NCI-H1105 treated with DMSO at 0.1 percent for 48 hours (cell line): ENCODE results near the gene KCND3.
A peak's percentile ranks its signal among the peaks of the same experiment; 100 is the strongest.

Source experiments
- DNase-seq: peaks from one replicate; lab custom pipeline; 2025; lab: John Stamatoyannopoulos, UW

KCND3 gene

DNA sequence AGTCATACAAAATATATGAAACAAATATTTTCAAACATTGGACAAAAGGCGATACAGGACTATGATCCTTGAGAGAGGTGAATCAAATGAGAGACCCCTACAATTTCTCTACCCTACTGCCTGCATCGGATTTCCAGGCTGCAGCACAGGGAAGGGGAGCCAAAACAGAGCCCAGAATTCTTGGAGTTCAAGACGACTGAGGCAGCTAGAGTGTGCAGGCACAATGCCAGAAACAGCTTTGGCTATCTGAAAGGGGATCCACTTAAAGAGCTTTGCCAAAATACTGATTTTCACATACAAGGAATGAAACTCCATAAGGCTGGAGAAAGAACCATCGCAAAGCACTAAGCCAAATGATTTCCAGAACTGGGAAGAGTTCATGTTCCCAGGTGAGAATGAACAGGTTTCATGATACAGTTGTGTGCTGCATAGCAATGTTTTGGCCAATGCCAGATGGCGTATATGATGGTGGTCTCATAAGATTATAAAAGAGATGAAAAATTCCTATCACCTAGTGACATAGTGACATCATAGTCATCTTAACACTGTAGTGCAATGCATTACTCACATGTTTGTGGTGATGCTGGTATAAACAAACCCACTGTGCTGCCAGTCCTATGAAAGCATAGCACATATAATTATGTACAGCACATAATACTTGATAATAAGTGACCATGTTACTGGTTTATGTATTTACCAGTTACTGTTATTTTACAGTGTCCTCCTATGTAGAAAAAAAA is 77.5 kb downstream of the KCND3 start:
- no peak for DNase-seq

DNA sequence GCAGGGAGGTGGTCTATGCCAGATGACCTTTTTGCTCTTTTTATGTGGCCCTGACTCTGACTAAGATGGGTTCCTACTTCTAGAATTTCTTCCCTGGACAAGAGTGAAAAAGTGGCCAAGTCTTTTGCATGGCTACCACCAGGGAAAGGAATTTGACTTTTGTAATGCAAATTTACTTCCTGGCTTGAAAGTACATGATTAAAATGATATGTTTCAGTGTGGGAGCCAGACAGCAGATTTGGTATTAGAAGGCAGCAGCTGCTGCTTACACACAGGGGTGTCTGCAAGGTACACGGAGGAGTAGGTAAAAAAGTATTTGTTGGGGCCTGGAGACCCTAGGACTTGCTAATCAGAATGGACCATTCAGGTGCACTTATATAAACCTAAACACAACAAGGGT is 78.4 kb downstream of the KCND3 start:
- no peak for DNase-seq

DNA sequence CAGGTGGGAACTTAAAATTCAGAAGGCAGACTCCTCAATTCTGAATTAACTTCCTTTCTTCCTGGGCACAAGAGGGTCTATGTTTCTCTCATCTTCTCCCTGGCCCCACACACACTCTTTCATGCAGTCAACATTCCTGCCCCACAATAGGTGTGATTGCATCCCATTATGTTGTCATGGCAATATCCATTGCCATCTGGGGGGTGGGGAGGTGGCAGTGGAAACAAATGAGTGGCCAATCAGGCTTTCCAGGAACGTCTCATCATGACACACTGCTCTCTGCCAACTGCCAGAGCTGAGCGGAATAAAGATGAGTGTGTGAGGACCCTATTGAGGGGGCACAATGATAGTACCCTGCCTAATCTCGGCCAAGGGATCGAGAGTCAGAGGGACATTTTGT is 80.4 kb downstream of the KCND3 start:
- DNase-seq = peak; percentile 65

DNA sequence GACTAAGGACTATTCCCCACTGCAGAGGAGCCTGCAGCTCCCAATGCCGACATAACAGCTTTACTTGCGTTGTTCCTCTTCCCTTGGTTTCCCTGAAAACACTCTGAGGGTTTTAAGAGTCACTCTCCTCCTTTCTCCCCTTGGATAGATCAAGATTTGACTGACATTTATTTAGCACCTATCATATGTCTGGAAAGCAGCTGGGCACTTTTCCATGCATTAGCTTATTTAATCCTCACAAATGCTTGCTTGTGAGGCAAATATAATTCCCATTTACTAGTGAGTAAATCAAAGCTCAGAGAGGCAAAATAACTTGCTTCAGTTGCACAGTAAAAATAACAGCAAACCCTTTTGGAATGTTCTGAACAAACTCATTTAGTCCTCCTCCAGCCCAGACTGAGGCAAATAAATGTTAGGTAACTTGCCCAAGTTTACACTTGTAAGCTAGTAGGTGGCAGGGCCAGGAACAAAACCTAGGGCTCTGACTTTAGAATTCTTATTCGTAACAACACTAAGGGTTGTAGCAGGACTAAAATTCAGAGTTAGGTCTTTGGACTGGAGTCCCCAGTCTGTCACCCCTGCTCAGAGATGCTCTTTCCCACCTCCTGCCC is 81.4 kb downstream of the KCND3 start:
- DNase-seq = no peak

DNA sequence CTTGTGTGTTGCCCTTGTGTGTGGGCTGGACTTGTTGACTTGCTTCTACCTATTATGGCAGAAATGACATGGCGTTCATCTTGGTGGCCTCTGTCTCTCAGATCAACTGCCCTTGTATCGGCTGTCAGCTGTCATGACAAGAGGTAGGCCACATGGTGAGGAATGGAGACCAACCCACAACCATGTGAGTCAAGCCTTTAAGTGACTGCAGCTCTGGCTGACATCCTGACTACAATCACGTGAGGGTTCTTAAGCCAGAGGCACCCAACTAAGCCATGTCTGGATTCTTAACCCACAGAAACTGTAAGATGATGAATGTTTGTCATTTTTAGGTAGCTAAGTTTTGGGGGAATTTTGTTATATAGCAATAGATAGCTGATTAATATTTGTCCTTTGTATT is 82.1 kb downstream of the KCND3 start:
- DNase-seq = no peak

DNA sequence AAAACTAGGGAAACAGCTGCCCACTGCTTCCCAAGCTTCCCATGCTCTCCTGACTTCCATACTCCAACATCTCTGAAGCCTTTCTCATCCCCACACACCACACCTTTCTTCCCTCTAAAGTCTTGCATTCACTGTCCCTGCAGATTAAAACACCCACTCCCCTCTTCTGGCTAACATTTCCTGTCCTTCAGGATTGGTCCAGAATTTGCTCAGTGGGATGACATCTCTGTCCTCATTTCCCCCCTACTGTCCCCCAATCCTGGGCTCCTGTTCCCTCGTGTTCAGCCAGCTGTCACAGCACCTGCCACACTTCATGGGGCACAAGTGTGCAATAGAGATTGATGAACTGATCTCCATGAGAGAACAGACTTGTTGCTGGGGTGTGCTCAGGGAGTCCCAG is 82.7 kb downstream of the KCND3 start:
- DNase-seq = no peak

- no peak for DNase-seq
Observed at GRCh38 chr1:111906111-111906510, 83.4 kb downstream of the KCND3 start.

- DNase-seq = peak; percentile 92
Observed at GRCh38 chr1:111904478-111905218, 84.8 kb downstream of the KCND3 start.

DNA sequence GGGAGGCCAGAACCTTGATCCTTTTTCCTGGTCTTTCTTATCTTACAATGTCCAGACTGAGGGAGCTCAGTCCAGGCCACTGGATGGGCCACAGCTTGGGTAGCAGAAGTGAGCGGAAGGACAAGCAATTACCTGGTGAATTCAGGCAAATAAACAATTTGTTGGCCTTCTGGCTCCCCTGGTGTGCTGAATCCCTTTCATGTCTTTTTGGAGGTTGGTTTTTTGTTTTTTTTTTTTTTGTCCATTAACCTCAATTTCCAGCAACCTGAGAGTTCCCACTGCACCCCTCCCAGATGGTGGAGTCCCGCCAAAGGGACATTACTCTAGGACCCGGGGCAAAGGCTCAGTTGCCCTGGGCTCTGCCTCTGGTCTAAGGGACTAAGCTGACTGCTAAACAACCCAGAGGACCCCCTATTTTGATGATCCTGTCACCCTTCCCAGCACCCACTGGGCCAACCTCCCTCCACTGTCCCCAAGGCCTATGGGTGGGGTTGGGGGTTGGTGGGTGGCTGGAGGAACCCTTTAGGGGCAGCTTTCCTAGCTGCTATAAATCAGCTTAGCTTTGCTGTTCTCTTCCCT is 85.5 kb downstream of the KCND3 start:
- DNase-seq = no peak

- no peak for DNase-seq
Observed at GRCh38 chr1:111903148-111903870, 86.2 kb downstream of the KCND3 start.

GRCh38 chr1:111895469-111895868 is 94.0 kb downstream of the KCND3 start:
- no peak for DNase-seq

- DNase-seq = no peak
Observed at GRCh38 chr1:111895017-111895416, 94.5 kb downstream of the KCND3 start.

- no peak for DNase-seq
Observed at GRCh38 chr1:111894497-111894896, 95.0 kb downstream of the KCND3 start.

DNA sequence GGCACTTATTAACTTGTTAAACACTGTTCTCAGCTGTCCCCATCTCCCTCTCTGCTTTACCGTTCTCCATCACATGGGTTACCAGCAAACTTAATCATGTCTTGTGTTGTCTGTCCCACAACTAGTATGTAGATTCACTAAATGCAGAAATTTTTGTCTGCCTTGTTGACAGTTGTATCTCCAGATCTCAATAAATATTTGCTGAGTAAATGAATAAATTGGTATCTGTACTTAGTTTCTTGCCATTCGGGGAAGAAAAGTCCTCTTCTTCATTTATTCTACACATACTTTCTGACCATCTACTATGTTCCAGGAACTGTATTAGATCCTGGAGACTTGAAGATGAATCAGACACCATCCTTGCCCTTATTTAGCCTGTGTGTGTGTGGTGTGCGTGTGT is 97.9 kb downstream of the KCND3 start:
- no peak for DNase-seq

GRCh38 chr1:111888740-111889376 is 100.6 kb downstream of the KCND3 start:
- DNase-seq = no peak

GRCh38 chr1:111887875-111888274 is 101.6 kb downstream of the KCND3 start:
- no peak for DNase-seq

GRCh38 chr1:111887385-111887784 is 102.1 kb downstream of the KCND3 start:
- no peak for DNase-seq

- no peak for DNase-seq
Observed at GRCh38 chr1:111886741-111887140, 102.7 kb downstream of the KCND3 start.

GRCh38 chr1:111884772-111885443 is 104.6 kb downstream of the KCND3 start:
- no peak for DNase-seq

DNA sequence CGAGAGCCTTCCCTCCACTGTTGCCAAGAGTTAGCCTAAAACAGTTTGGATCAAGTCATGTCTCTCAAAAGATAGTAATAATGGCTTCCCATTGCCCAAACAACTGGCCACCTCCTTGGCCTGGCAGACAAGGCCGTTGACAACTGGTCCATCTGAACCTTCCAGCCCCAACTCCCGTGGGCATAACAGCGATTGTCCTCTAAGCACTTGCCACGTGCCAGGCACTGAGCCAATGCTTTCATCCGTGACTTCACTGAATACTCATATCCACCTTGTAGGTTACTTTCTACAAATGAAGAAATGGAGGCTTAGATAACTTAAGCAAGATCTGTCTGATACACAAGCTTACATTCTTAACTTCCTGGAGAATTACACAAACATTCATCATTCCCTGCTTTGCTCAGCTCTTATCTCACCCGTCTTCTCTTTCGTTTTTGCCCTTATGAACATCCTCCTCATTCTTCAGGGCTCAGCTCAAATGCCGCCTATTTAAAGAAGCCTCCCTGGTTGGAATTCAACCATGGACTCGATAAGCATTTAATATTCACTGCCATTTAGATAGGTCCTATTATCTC is 106.4 kb downstream of the KCND3 start:
- no peak for DNase-seq

GRCh38 chr1:111882559-111882958 is 106.9 kb downstream of the KCND3 start:
- DNase-seq = no peak
